Measurements from ENCODE around the gene SV2A.

Gene SV2A

DNA sequence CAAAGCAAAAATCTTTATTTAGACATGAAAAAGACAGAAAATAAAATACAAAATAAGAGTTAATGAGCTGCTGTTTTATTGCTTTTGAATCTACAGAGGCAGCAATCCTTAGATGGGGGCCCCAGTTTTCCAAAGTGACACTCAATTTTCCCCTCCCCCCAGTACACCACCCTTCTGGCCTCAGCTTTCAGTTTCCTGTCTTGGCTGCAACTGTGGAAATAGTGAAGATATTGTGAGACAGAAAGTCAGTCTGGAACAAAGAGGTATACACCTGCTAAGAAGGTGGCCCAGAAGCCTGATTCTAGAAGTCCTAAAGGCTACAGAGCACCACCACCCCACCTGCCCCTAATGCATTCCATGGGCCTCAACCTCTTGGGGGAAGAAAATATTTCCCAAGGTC lies 20.1 kb upstream of the SV2A start:
- peak overlapping the region; percentile 28 for H3K4me2 ChIP-seq (ENCODE audit: low read depth, low read length)
- H2AFZ ChIP-seq (ENCODE audit: low read length), result 0 out of 2 replicates have a peak overlapping the region, but pooled peaks have one; percentile 1
- peak overlapping the region; percentile 0; the same call in 1 of the 2 replicates for H3K4me3 ChIP-seq (ENCODE audit: low read length)
- no peaks in the 10 kb centered on the region for H3K27me3 ChIP-seq (replicated peaks; ENCODE audit: insufficient read depth, low read length)
- H3K9me2 ChIP-seq (replicated peaks; ENCODE audit: insufficient read depth, low read length), result no peaks in the 10 kb centered on the region
- peak; percentile 85 for DNase-seq
- H3K9me3 ChIP-seq (replicated peaks; ENCODE audit: insufficient read depth, low read length), result no peaks in the 10 kb centered on the region
- H3K27ac ChIP-seq (ENCODE audit: low read length), result peak overlapping the region; percentile 46; the same call in 1 of the 2 replicates
- no peak for TF ChIP-seq EZH2 (optimal IDR thresholded peaks at IDR 0.05; ENCODE audit: low read depth, low read length)
- TF ChIP-seq EZH2phosphoT487 (IDR thresholded peaks at IDR 0.05; ENCODE audit: low read length), result no peak
- TF ChIP-seq, protein P1, sequence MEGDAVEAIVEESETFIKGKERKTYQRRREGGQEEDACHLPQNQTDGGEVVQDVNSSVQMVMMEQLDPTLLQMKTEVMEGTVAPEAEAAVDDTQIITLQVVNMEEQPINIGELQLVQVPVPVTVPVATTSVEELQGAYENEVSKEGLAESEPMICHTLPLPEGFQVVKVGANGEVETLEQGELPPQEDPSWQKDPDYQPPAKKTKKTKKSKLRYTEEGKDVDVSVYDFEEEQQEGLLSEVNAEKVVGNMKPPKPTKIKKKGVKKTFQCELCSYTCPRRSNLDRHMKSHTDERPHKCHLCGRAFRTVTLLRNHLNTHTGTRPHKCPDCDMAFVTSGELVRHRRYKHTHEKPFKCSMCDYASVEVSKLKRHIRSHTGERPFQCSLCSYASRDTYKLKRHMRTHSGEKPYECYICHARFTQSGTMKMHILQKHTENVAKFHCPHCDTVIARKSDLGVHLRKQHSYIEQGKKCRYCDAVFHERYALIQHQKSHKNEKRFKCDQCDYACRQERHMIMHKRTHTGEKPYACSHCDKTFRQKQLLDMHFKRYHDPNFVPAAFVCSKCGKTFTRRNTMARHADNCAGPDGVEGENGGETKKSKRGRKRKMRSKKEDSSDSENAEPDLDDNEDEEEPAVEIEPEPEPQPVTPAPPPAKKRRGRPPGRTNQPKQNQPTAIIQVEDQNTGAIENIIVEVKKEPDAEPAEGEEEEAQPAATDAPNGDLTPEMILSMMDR (IDR thresholded peaks at IDR 0.05; ENCODE audit: low read length), result no peak
- H3K9ac ChIP-seq (ENCODE audit: low read length), result peak overlapping the region; percentile 2; the same call in 1 of the 2 replicates
- no peaks in the 10 kb centered on the region for H3K79me2 ChIP-seq (ENCODE audit: low read length)
- H3K36me3 ChIP-seq (replicated peaks; ENCODE audit: insufficient read depth, low read length), result no peaks in the 10 kb centered on the region
- H3F3A ChIP-seq (ENCODE audit: insufficient read depth, low read length), result peaks cover 16% of the 10 kb centered on the region
- peaks cover 27% of the 10 kb centered on the region for H3K4me1 ChIP-seq (ENCODE audit: low read length)
- no peaks in the 10 kb centered on the region for H4K20me1 ChIP-seq (ENCODE audit: insufficient read depth, low read length)

DNA sequence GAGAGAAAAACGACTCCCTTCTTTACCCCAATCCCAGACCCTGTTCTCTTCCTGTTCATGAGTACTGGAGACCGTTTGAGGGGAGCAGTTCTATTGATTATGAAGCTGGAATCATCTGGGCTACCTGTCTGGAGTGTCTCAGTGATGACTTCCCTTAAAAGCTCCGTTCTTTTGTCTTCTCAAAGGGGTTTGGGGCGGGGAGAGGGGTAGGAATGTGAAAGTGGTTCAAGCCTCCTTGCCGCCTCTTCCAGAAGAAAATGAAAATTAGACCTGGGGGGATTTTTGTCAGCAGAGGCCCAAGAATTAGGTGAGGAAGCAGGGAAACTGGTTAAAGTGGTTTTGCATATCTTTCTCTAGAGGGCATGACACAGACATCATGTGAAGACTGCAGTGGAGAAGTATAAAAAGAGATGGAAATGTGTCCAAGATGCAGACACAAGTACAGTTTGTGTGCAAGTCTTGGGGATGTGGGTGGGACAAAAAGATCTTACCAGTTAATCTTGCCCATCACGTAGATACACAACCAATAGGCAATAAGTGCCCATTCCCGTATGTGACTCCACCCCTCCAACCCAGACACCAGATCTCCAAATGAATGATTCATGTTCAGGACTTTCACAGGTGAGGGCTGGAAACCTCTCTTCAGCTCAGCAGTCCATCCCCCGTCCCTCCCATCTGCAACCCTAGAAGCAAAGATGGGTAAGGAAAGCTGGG lies 19.5 kb upstream of the SV2A start:
- H2AFZ ChIP-seq (ENCODE audit: low read length), result 0 out of 2 replicates have a peak overlapping the region, but pooled peaks have one; percentile 1
- H3K4me3 ChIP-seq (ENCODE audit: low read length), result peak overlapping the region; percentile 0; the same call in 1 of the 2 replicates
- peak overlapping the region; percentile 28 for H3K4me2 ChIP-seq (ENCODE audit: low read depth, low read length)
- H3K4me1 ChIP-seq (ENCODE audit: low read length), result peaks cover 27% of the 10 kb centered on the region
- H3K27ac ChIP-seq (ENCODE audit: low read length), result peak overlapping the region; percentile 46; the same call in 1 of the 2 replicates
- H3F3A ChIP-seq (ENCODE audit: insufficient read depth, low read length), result peaks cover 16% of the 10 kb centered on the region
- DNase-seq, result peak; percentile 20
- no peak for TF ChIP-seq EZH2phosphoT487 (IDR thresholded peaks at IDR 0.05; ENCODE audit: low read length)
- TF ChIP-seq, protein P1 (IDR thresholded peaks at IDR 0.05; ENCODE audit: low read length), result 0 out of 2 replicates have a peak, but pooled peaks have one; percentile 9
- H3K27me3 ChIP-seq (replicated peaks; ENCODE audit: insufficient read depth, low read length), result no peaks in the 10 kb centered on the region
- H3K79me2 ChIP-seq (ENCODE audit: low read length), result no peaks in the 10 kb centered on the region
- no peaks in the 10 kb centered on the region for H3K36me3 ChIP-seq (replicated peaks; ENCODE audit: insufficient read depth, low read length)
- no peaks in the 10 kb centered on the region for H3K9me3 ChIP-seq (replicated peaks; ENCODE audit: insufficient read depth, low read length)
- H3K9ac ChIP-seq (ENCODE audit: low read length), result peak overlapping the region; percentile 2; the same call in 1 of the 2 replicates
- H4K20me1 ChIP-seq (ENCODE audit: insufficient read depth, low read length), result no peaks in the 10 kb centered on the region
- no peaks in the 10 kb centered on the region for H3K9me2 ChIP-seq (replicated peaks; ENCODE audit: insufficient read depth, low read length)

DNA sequence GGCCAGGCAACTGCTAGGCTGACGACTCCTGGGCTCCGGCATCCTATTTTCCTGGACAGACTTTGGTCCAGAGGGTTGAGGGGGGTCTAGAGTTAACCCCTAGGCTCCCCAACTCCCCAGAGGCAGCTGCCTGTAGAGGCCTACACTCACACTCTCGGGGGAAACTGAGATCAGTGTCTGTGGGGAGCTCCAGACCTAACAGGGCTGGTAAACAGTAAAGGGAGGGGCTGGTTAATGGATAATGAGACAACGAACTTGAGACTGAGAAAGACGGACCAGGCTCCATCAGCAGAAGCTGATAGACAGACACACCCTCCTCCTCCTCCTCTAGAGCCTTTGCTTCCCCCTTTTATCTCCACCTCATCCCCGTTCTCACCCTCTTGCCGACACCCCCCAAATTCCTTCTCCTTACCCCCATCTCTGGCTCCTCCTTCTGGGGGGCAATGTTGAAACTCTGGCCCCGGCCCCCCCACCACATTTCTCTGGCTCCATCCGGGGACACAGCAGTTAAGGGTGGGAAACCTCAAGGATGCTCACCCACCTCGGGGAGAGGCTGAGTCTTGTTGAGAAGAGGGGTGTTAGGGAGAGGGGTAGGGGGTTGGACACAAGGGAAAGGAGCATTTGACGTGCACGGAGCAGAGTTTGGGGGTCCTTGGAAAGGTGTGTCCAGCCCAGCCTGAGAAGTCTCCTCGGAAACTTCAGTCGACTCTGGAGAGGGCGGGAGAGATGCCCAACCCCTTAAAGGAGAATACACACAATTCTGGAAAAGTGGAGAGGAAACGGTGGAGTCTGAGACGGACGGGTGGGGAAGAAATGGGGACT lies 18.7 kb upstream of the SV2A start, which contains the start of gene MTMR11:
TSS of gene MTMR11 (minus strand) at position 710 of the 822 bp plus-strand sequence. CDS start at position 478, 232 bp downstream.
- Histone ChIP-seq H3K4me3 (ENCODE audit: low read length) (peak within 1 kb of the TSS; percentile 0; the same call in 1 of the 2 replicates), H3K36me3 (replicated peaks; ENCODE audit: insufficient read depth, low read length) (no peaks in the 10 kb centered on the region), H3K27ac (ENCODE audit: low read length) (peak within 1 kb of the TSS; percentile 46; the same call in 1 of the 2 replicates), H3K9me2 (replicated peaks; ENCODE audit: insufficient read depth, low read length) (no peaks in the 10 kb centered on the region), H3K27me3 (replicated peaks; ENCODE audit: insufficient read depth, low read length) (no peaks in the 10 kb centered on the region), H3K79me2 (ENCODE audit: low read length) (no peaks in the 10 kb centered on the region), H3K9me3 (replicated peaks; ENCODE audit: insufficient read depth, low read length) (no peaks in the 10 kb centered on the region), H3F3A (ENCODE audit: insufficient read depth, low read length) (peaks cover 16% of the 10 kb centered on the region), H3K9ac (ENCODE audit: low read length) (peak within 1 kb of the TSS; percentile 2; the same call in 1 of the 2 replicates), H2AFZ (ENCODE audit: low read length) (0 out of 2 replicates have a peak within 1 kb of the TSS, but pooled peaks have one; percentile 1), H3K4me2 (ENCODE audit: low read depth, low read length) (peak within 1 kb of the TSS; percentile 28), H4K20me1 (ENCODE audit: insufficient read depth, low read length) (no peaks in the 10 kb centered on the region), H3K4me1 (ENCODE audit: low read length) (peaks cover 33% of the 10 kb centered on the region)
- TF ChIP-seq EZH2phosphoT487 (IDR thresholded peaks at IDR 0.05; ENCODE audit: low read length), result no peak
- no peak for TF ChIP-seq EZH2 (optimal IDR thresholded peaks at IDR 0.05; ENCODE audit: low read depth, low read length)
- TF ChIP-seq, protein P1 (IDR thresholded peaks at IDR 0.05; ENCODE audit: low read length), result no peak
- DNase-seq, result no peak

All from MM.1S (cell line).